ENCODE results near the gene FAM186B. TPM values are rescaled to one million over a fixed set of nuclear protein-coding genes. Genes with fewer than 3 reads are reported as not detected.

FAM186B gene
- total RNA-seq, 1 experiment from 2014 or later = 0.42 TPM

DNA sequence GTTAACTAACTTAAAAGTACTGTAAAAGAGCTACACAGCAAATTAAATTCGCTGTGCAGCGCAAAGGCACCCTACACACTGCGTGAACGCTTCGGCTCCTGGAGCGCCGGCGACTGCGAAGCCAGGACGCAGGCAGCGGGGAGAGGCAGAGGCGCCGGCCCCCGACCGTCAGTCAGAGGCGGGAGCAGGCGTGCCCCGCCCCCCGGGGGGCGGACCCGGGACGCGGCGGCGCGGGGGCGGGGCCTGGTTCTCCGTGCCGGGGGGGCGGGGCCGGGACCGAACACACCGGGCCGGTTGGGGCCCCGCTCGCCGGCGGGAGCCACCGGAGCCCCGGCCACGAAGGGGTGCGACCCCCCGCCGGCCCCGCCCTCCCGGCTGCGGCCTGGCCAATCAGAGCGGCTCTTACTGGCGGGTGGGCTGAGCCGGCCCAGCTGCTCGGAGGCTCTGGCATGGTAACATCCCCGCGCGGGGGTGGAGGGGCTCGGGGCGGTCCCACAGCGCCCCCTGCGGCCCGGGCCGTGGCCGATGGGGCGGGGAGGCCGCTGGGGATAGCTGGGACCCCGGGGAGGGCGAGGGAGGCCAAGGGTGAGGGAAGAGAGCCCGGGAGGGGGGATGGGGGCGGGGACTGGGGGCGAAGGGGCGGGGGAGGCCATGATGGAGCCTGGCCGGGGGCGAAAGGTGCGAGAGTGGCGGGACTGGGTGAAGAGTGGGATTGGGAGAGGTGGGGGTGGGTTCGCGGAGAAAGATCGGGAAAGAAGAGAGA, 17.9 kb upstream of the FAM186B start, which contains the start of gene PRPF40B:
PRPF40B (plus strand) TSS at position 420 of the 763 bp plus-strand sequence; CDS start at position 450, 30 bp downstream.
- peak within 1 kb of the TSS; percentile 60 to 67 for H3K4me3 ChIP-seq (replicated peaks in 1 of 2; ENCODE audit: low read depth in 1 of 2, low read length in 2 of 2)
- intact Hi-C loops (cut with micrococcal nuclease) = no loop called here
- H2AFZ ChIP-seq (ENCODE audit: low read depth, low read length, poor library complexity, severe bottlenecking) = peak within 1 kb of the TSS; percentile 13
- H3K9me3 ChIP-seq (ENCODE audit: control insufficient read depth in 1 of 2, insufficient read depth in 1 of 2, low read depth in 1 of 2, low read length in 2 of 2) = no peaks in the 10 kb centered on the region
- RAD21 ChIA-PET (ENCODE audit: low non-redundant PET in 1 of 2, low total read pairs in 2 of 2, uncharacterized antibody in 2 of 2, unreplicated experiment in 2 of 2) = interaction anchor here in 1 of 2 experiments (0.7 kb wide), 1 partner anchor 118 kb away, joined by 3 read pairs; the partner anchor contains the start of gene TMBIM6
- H3K36me3 ChIP-seq (ENCODE audit: control insufficient read depth in 1 of 2, insufficient read depth in 2 of 2, low read length in 2 of 2) = no peaks in the 10 kb centered on the region
- H3K27me3 ChIP-seq (ENCODE audit: insufficient read depth, low read length) = no peaks in the 10 kb centered on the region
- POLR2A ChIA-PET = interaction anchor here (0.5 to 1.7 kb wide), 5 partner anchors 21 to 349 kb away, joined by 3 to 9 read pairs (median 4); partner anchors contain the start of gene TMBIM6
- CTCF ChIA-PET = interaction anchor here (0.6 to 1.5 kb wide), 10 partner anchors 9 to 325 kb away, joined by 3 to 9 read pairs (median 4); partner anchors contain the start of genes TMBIM6 and TROAP
- TF ChIP-seq CEBPB (IDR thresholded peaks at IDR 0.05; ENCODE audit: low read depth) (no peak), EGR1 (IDR thresholded peaks at IDR 0.05; ENCODE audit: low read depth) (peak; percentile 96), SP1 (IDR thresholded peaks at IDR 0.05; ENCODE audit: low read depth) (peak; percentile 77), MAX (IDR thresholded peaks at IDR 0.05) (peak; percentile 54; the same call in 1 of the 2 replicates), FOSL1 (IDR thresholded peaks at IDR 0.05; ENCODE audit: low read depth) (no peak), CBX3 (IDR thresholded peaks at IDR 0.05; ENCODE audit: low read depth) (no peak), POLR2A (IDR thresholded peaks at IDR 0.05; ENCODE audit: borderline replicate concordance, extremely low read depth, insufficient read depth, insufficient read length) (peak; percentile 94), EZH2 (IDR thresholded peaks at IDR 0.05) (no peak), RAD21 (IDR thresholded peaks at IDR 0.05; ENCODE audit: low read depth) (peak; percentile 36; the same call in 1 of the 2 replicates), SIN3A (IDR thresholded peaks at IDR 0.05; ENCODE audit: low read depth) (peak; percentile 77), REST (IDR thresholded peaks at IDR 0.05; ENCODE audit: low read depth) (no peak), ZNF274 (IDR thresholded peaks at IDR 0.05; ENCODE audit: low read depth, low read length) (no peak), POLR2AphosphoS5 (IDR thresholded peaks at IDR 0.05; ENCODE audit: low read depth, low read length) (peak; percentile 97), SRF (IDR thresholded peaks at IDR 0.05; ENCODE audit: low read depth) (no peak), JUND (IDR thresholded peaks at IDR 0.05) (no peak), TCF7L2 (IDR thresholded peaks at IDR 0.05; ENCODE audit: borderline replicate concordance, extremely low read depth, insufficient read depth, insufficient read length) (no peak)
- TF ChIP-seq, protein P1, sequence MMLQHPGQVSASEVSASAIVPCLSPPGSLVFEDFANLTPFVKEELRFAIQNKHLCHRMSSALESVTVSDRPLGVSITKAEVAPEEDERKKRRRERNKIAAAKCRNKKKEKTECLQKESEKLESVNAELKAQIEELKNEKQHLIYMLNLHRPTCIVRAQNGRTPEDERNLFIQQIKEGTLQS (IDR thresholded peaks at IDR 0.05) = no peak
- TF ChIP-seq, protein P2, sequence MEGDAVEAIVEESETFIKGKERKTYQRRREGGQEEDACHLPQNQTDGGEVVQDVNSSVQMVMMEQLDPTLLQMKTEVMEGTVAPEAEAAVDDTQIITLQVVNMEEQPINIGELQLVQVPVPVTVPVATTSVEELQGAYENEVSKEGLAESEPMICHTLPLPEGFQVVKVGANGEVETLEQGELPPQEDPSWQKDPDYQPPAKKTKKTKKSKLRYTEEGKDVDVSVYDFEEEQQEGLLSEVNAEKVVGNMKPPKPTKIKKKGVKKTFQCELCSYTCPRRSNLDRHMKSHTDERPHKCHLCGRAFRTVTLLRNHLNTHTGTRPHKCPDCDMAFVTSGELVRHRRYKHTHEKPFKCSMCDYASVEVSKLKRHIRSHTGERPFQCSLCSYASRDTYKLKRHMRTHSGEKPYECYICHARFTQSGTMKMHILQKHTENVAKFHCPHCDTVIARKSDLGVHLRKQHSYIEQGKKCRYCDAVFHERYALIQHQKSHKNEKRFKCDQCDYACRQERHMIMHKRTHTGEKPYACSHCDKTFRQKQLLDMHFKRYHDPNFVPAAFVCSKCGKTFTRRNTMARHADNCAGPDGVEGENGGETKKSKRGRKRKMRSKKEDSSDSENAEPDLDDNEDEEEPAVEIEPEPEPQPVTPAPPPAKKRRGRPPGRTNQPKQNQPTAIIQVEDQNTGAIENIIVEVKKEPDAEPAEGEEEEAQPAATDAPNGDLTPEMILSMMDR (IDR thresholded peaks at IDR 0.05 in 2 of 3, conservative IDR thresholded peaks at IDR 0.05 in 1 of 3; ENCODE audit: borderline replicate concordance in 1 of 3, insufficient read depth in 1 of 3, low read depth in 2 of 3, low read length in 2 of 3) = peak; percentile 37 to 60 (median 40); a peak in 5 of 6 replicates
- peak within 1 kb of the TSS; percentile 92 for H3K4me2 ChIP-seq (ENCODE audit: low read length)
- ATAC-seq = peak; percentile 85
- H3K27ac ChIP-seq (ENCODE audit: low read depth, low read length) = peak within 1 kb of the TSS; percentile 66
- no peaks in the 10 kb centered on the region for H4K20me1 ChIP-seq (ENCODE audit: insufficient read depth)
- peaks cover 22 to 63% of the 10 kb centered on the region in 2 experiments for H3K4me1 ChIP-seq (ENCODE audit: control insufficient read depth in 1 of 2, insufficient read depth in 2 of 2, low read length in 2 of 2)
- H3K9me2 ChIP-seq (ENCODE audit: insufficient read depth) = no peaks in the 10 kb centered on the region
- no TSS peak for BruUV-seq (replicated peaks)
- H3K79me2 ChIP-seq (ENCODE audit: insufficient read depth, low read length) = no peaks in the 10 kb centered on the region; the same call in 1 of the 2 replicates
- DNase-seq (ENCODE audit: low read depth, low spot score) = peak; percentile 48
- H3K9ac ChIP-seq (ENCODE audit: low read length) = peak within 1 kb of the TSS; percentile 75
